ENCODE results near the gene RPA1.

The RPA1 gene

GRCh38 chr17:1787301-1787902 is 42.4 kb upstream of the RPA1 start (continued):
- TF ChIP-seq ZBTB6 (tag by site-specific recombination; IDR thresholded peaks at IDR 0.05) (peak; percentile 55; the same call in 1 of the 2 replicates), ZSCAN5A (tag by site-specific recombination; IDR thresholded peaks at IDR 0.05) (no peak), ZNF768 (tag by site-specific recombination; IDR thresholded peaks at IDR 0.05) (no peak), ZNF843 (tag by site-specific recombination; IDR thresholded peaks at IDR 0.05) (0 out of 2 replicates have a peak, but pooled peaks have one; percentile 21), KLF9 (tag by site-specific recombination; IDR thresholded peaks at IDR 0.05; ENCODE audit: low read depth) (no peak), ZNF18 (tag by site-specific recombination; IDR thresholded peaks at IDR 0.05) (no peak), ZNF214 (tag by site-specific recombination; IDR thresholded peaks at IDR 0.05; ENCODE audit: borderline replicate concordance) (no peak), ZNF48 (tag by site-specific recombination; IDR thresholded peaks at IDR 0.05) (no peak), ZNF175 (tag by site-specific recombination; IDR thresholded peaks at IDR 0.05) (no peak), HOXA7 (CRISPR knock-in tag; IDR thresholded peaks at IDR 0.05; ENCODE audit: borderline replicate concordance) (no peak), BCL11B (tag by site-specific recombination; IDR thresholded peaks at IDR 0.05; ENCODE audit: low read depth) (no peak), ZNF292 (tag by site-specific recombination; IDR thresholded peaks at IDR 0.05; ENCODE audit: borderline replicate concordance, low read depth) (no peak), MYNN (tag by site-specific recombination; IDR thresholded peaks at IDR 0.05; ENCODE audit: borderline replicate concordance) (no peak), ZNF785 (tag by site-specific recombination; IDR thresholded peaks at IDR 0.05) (no peak), RBAK (tag by site-specific recombination; IDR thresholded peaks at IDR 0.05) (no peak), SP7 (tag by site-specific recombination; IDR thresholded peaks at IDR 0.05) (peak; percentile 33; the same call in 1 of the 2 replicates), ZNF248 (tag by site-specific recombination; IDR thresholded peaks at IDR 0.05) (no peak), ZNF366 (tag by site-specific recombination; conservative IDR thresholded peaks at IDR 0.05) (0 out of 2 replicates have a peak, but pooled peaks have one; percentile 51), ZBTB17 (tag by site-specific recombination; IDR thresholded peaks at IDR 0.05) (peak; percentile 38; the same call in 1 of the 2 replicates), KLF8 (tag by site-specific recombination; IDR thresholded peaks at IDR 0.05) (no peak), ZNF521 (tag by site-specific recombination; IDR thresholded peaks at IDR 0.05) (no peak), ZNF473 (tag by site-specific recombination; IDR thresholded peaks at IDR 0.05) (no peak), ZNF354C (tag by site-specific recombination; IDR thresholded peaks at IDR 0.05; ENCODE audit: borderline replicate concordance, low read depth) (no peak), GLIS1 (tag by site-specific recombination; IDR thresholded peaks at IDR 0.05) (peak; percentile 44), ZNF223 (tag by site-specific recombination; IDR thresholded peaks at IDR 0.05) (no peak), ZSCAN30 (tag by site-specific recombination; IDR thresholded peaks at IDR 0.05) (0 out of 2 replicates have a peak, but pooled peaks have one; percentile 16), MZF1 (tag by site-specific recombination; IDR thresholded peaks at IDR 0.05; ENCODE audit: borderline replicate concordance) (no peak), ZNF133 (tag by site-specific recombination; IDR thresholded peaks at IDR 0.05) (no peak), ZNF449 (tag by site-specific recombination; IDR thresholded peaks at IDR 0.05) (no peak)
- TF ChIP-seq, protein P1, sequence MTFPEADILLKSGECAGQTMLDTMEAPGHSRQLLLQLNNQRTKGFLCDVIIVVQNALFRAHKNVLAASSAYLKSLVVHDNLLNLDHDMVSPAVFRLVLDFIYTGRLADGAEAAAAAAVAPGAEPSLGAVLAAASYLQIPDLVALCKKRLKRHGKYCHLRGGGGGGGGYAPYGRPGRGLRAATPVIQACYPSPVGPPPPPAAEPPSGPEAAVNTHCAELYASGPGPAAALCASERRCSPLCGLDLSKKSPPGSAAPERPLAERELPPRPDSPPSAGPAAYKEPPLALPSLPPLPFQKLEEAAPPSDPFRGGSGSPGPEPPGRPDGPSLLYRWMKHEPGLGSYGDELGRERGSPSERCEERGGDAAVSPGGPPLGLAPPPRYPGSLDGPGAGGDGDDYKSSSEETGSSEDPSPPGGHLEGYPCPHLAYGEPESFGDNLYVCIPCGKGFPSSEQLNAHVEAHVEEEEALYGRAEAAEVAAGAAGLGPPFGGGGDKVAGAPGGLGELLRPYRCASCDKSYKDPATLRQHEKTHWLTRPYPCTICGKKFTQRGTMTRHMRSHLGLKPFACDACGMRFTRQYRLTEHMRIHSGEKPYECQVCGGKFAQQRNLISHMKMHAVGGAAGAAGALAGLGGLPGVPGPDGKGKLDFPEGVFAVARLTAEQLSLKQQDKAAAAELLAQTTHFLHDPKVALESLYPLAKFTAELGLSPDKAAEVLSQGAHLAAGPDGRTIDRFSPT (tag by site-specific recombination; IDR thresholded peaks at IDR 0.05): peak; percentile 88
- TF ChIP-seq, protein P2, sequence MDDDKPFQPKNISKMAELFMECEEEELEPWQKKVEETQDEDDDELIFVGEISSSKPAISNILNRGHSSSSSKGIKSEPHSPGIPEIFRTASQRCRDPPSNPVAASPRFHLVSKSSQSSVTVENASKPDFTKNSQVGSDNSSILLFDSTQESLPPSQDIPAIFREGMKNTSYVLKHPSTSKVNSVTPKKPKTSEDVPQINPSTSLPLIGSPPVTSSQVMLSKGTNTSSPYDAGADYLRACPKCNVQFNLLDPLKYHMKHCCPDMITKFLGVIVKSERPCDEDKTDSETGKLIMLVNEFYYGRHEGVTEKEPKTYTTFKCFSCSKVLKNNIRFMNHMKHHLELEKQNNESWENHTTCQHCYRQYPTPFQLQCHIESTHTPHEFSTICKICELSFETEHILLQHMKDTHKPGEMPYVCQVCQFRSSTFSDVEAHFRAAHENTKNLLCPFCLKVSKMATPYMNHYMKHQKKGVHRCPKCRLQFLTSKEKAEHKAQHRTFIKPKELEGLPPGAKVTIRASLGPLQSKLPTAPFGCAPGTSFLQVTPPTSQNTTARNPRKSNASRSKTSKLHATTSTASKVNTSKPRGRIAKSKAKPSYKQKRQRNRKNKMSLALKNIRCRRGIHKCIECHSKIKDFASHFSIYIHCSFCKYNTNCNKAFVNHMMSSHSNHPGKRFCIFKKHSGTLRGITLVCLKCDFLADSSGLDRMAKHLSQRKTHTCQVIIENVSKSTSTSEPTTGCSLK (tag by site-specific recombination; IDR thresholded peaks at IDR 0.05): no peak

Data from HEK293 (cell line).